Keratinocyte (primary cell): ENCODE data around the gene SYNDIG1.

ENCODE experiments used
- EZH2 ChIP-seq: IDR thresholded peaks from one replicate; pipeline ENCODE4 v1.6.1; 2012; ENCODE audit warnings: inconsistent platforms, mild to moderate bottlenecking, low read length, moderate library complexity
- TF ChIP-seq, protein P1 (sequence below), 3 experiments: IDR thresholded peaks in 1 of 3; conservative IDR thresholded peaks in 1 of 3; optimal IDR thresholded peaks in 1 of 3; 2 replicates in 2 of 3; 3 replicates in 1 of 3; pipeline versions ENCODE3 to v1.5.1; 2011; ENCODE audit warnings: low read length in 3 of 3, mild to moderate bottlenecking in 3 of 3, moderate library complexity in 2 of 3, control low read depth in 1 of 3, inconsistent platforms in 1 of 3; ENCODE audit not compliant: insufficient read depth in 2 of 3; ENCODE audit errors: extremely low read depth in 1 of 3

- TF ChIP-seq EZH2: no peak
- TF ChIP-seq, protein P1, sequence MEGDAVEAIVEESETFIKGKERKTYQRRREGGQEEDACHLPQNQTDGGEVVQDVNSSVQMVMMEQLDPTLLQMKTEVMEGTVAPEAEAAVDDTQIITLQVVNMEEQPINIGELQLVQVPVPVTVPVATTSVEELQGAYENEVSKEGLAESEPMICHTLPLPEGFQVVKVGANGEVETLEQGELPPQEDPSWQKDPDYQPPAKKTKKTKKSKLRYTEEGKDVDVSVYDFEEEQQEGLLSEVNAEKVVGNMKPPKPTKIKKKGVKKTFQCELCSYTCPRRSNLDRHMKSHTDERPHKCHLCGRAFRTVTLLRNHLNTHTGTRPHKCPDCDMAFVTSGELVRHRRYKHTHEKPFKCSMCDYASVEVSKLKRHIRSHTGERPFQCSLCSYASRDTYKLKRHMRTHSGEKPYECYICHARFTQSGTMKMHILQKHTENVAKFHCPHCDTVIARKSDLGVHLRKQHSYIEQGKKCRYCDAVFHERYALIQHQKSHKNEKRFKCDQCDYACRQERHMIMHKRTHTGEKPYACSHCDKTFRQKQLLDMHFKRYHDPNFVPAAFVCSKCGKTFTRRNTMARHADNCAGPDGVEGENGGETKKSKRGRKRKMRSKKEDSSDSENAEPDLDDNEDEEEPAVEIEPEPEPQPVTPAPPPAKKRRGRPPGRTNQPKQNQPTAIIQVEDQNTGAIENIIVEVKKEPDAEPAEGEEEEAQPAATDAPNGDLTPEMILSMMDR (optimal IDR thresholded peaks at IDR 0.05 in 1 of 3, IDR thresholded peaks at IDR 0.05 in 1 of 3, conservative IDR thresholded peaks at IDR 0.05 in 1 of 3; ENCODE audit: extremely low read depth in 1 of 3, insufficient read depth in 2 of 3, low read length in 3 of 3): no peak
These were observed 190.4 kb downstream of the SYNDIG1 start for GRCh38 chr20:24659835-24660234.
